GM12878 (cell line): ENCODE data around the gene PDZD2. TPM values are rescaled to one million over a fixed set of nuclear protein-coding genes. Genes with fewer than 3 reads are reported as not detected.

Experiments
- ATAC-seq: fragments of 200-7000 bp; cut with Tn5 transposase; 3 replicates; pipeline ENCODE4 v1.9.1; 2020; ENCODE audit warnings: mild to moderate bottlenecking, moderate library complexity
- BruUV-seq: library from RNA; stranded (reverse); fragments of 400-500 nt; replicated peaks from 2 replicates; lab custom pipeline; 2021; lab: Mats Ljungman, UMichigan
- CTCF ChIA-PET: fragments of 300-600 bp; sonication (Branson Sonifier 250); formaldehyde crosslinking; extraction: SDS; loops from one replicate; lab custom pipeline; 2021; ENCODE audit warnings: inconsistent platforms; lab: Yijun Ruan, JAX
- POLR2A ChIA-PET: fragments of 350-600 bp; formaldehyde crosslinking; extraction: SDS; loops from one replicate; lab custom pipeline; 2021; ENCODE audit warnings: inconsistent platforms; lab: Charles Lee
- RAD21 ChIA-PET: fragments of 300-600 bp; sonication (Branson Sonifier 250); formaldehyde crosslinking; loops from one replicate; lab custom pipeline; 2023; ENCODE audit warnings: antibody characterized with exemption; ENCODE audit not compliant: unreplicated experiment; lab: Charles Lee
- SMC1A ChIA-PET: fragments of 300-600 bp; sonication (Branson Sonifier 250); formaldehyde crosslinking; loops from one replicate; lab custom pipeline; 2023; ENCODE audit not compliant: unreplicated experiment, uncharacterized antibody; lab: Charles Lee
- DNase-seq: peaks from one replicate; pipeline ENCODE4 v3.0.0-alpha.2; 2011; ENCODE audit warnings: low read depth, low spot score
- FAIRE-seq: peaks from 3 replicates; lab custom pipeline; 2011; peaks lifted over from hg19 to GRCh38; lab: Jason Lieb, UNC
- H2AFZ ChIP-seq: 2 replicates; pipeline ENCODE4 v1.6.0; 2011; ENCODE audit warnings: low read depth, low read length, control low read depth; ENCODE audit not compliant: control insufficient read depth
- H3K27ac ChIP-seq: 2 replicates; pipeline ENCODE4 v1.5.1; 2011; ENCODE audit warnings: control low read depth; ENCODE audit not compliant: control insufficient read depth, insufficient read depth
- H3K27me3 ChIP-seq, 2 experiments: replicated peaks in 1 of 2; 2 replicates each; pipeline versions ENCODE4 v1.6.0 to v1.6.1; 2011; ENCODE audit warnings: low read length in 1 of 2; ENCODE audit not compliant: control insufficient read depth in 2 of 2, insufficient read depth in 2 of 2
- H3K36me3 ChIP-seq, 2 experiments: 2 replicates each; pipeline ENCODE4 v1.5.1; 2011; ENCODE audit warnings: low read length in 1 of 2; ENCODE audit not compliant: control insufficient read depth in 2 of 2, insufficient read depth in 2 of 2
- H3K4me1 ChIP-seq: 2 replicates; pipeline ENCODE4 v1.6.1; 2011; ENCODE audit warnings: mild to moderate bottlenecking, low read length, moderate library complexity, mixed read lengths; ENCODE audit not compliant: control insufficient read depth, insufficient read depth
- H3K4me2 ChIP-seq: 2 replicates; pipeline ENCODE4 v1.6.0; 2011; ENCODE audit warnings: control low read depth; ENCODE audit not compliant: control insufficient read depth, insufficient read depth
- H3K4me3 ChIP-seq: fragments of 200-600 bp; sonication (generic); 2 replicates; pipeline ENCODE4 v1.5.1; 2016
- H3K79me2 ChIP-seq: 2 replicates; pipeline ENCODE4 v1.6.0; 2011; ENCODE audit warnings: low read length; ENCODE audit not compliant: control insufficient read depth, insufficient read depth
- H3K9ac ChIP-seq: 2 replicates; pipeline ENCODE4 v1.8.0; 2011; ENCODE audit warnings: low read length, control low read depth, mixed read lengths; ENCODE audit not compliant: control insufficient read depth, insufficient read depth
- H3K9me3 ChIP-seq: replicated peaks from 3 replicates; pipeline ENCODE4 v1.5.1; 2011; ENCODE audit warnings: mild to moderate bottlenecking, low read length; ENCODE audit not compliant: control insufficient read depth, insufficient read depth
- H4K20me1 ChIP-seq: 2 replicates; pipeline ENCODE4 v1.6.0; 2011; ENCODE audit not compliant: control insufficient read depth, insufficient read depth
- ASH2L ChIP-seq: fragments of 300-600, 200-600 bp; sonication (generic); IDR thresholded peaks from 2 replicates; pipeline ENCODE4 v1.6.1; 2017; ENCODE audit warnings: low read depth, mild to moderate bottlenecking, borderline replicate concordance
- BRCA1 ChIP-seq: IDR thresholded peaks from 2 replicates; pipeline ENCODE4 v1.6.1; 2011; ENCODE audit warnings: low read depth, low read length, improper control_type of control experiment
- CHD2 ChIP-seq: IDR thresholded peaks from 2 replicates; pipeline ENCODE4 v1.6.1; 2011; ENCODE audit warnings: low read depth, low read length, improper control_type of control experiment, borderline replicate concordance
- E2F4 ChIP-seq: IDR thresholded peaks from 2 replicates; pipeline ENCODE4 v1.6.1; 2012; ENCODE audit warnings: low read depth, low read length, improper control_type of control experiment
- E2F8 ChIP-seq: fragments of 450-650 bp; IDR thresholded peaks from 2 replicates; pipeline ENCODE4 v1.6.1; 2018; ENCODE audit warnings: mild to moderate bottlenecking, low read depth, moderate library complexity; ENCODE audit not compliant: partially characterized antibody
- HDGF ChIP-seq: fragments of 450-650 bp; IDR thresholded peaks from 2 replicates; pipeline ENCODE4 v1.6.1; 2016; ENCODE audit warnings: antibody characterized with exemption
- KDM1A ChIP-seq: fragments of 200-600 bp; sonication (generic); IDR thresholded peaks from 2 replicates; pipeline ENCODE4 v1.6.1; 2016; ENCODE audit warnings: borderline replicate concordance
- MXI1 ChIP-seq: fragments of 150-350 bp; IDR thresholded peaks from 2 replicates; pipeline ENCODE4 v1.6.1; 2011; ENCODE audit warnings: low read depth, mild to moderate bottlenecking, inconsistent platforms, low read length, improper control_type of control experiment
- MYB ChIP-seq: fragments of 150-350 bp; IDR thresholded peaks from 2 replicates; pipeline ENCODE4 v1.6.1; 2014; ENCODE audit warnings: mild to moderate bottlenecking, low read depth, low read length, borderline replicate concordance
- NFIC ChIP-seq: IDR thresholded peaks from 2 replicates; pipeline ENCODE4 v1.6.1; 2012; ENCODE audit warnings: low read depth, mild to moderate bottlenecking, inconsistent platforms, low read length, moderate library complexity
- RAD51 ChIP-seq: fragments of 450-650 bp; IDR thresholded peaks from 2 replicates; pipeline ENCODE4 v1.6.1; 2016; ENCODE audit warnings: moderate library complexity, mild to moderate bottlenecking, inconsistent platforms
- TCF7 ChIP-seq: IDR thresholded peaks from 2 replicates; pipeline ENCODE4 v1.6.1; 2014; ENCODE audit warnings: antibody characterized with exemption, borderline replicate concordance
- WGBS: methylation state at CpG from one replicate; pipeline ENCODE4 v1.1.6; 2016; ENCODE audit warnings: low lambda C conversion rate; ENCODE audit not compliant: insufficient replicate concordance, insufficient coverage; ENCODE audit errors: missing lambda C conversion rate; 5-methylcytosine and 5-hydroxymethylcytosine counted together
- in situ Hi-C: fragments of 300-500 bp; cut with MboI; formaldehyde crosslinking; loops from 9 replicates; pipeline ENCODE4 v1.14.3; 2018; ENCODE audit warnings: mixed read lengths
- intact Hi-C: fragments of 100-400 bp; cut with micrococcal nuclease; formaldehyde crosslinking; loops from one replicate; pipeline ENCODE4 v1.14.2; 2022; ENCODE audit not compliant: unreplicated experiment
- polyA plus RNA-seq, 11 experiments: library from polyadenylated mRNA; depleted of rRNA in 4 of 11; unstranded in 6 of 11; stranded (reverse) in 5 of 11; fragments of >200 nt; fragmentation: Nextera tagmentation in 4 of 11; fragmentation: Illumina TruSeq in 1 of 11; extraction: Ambion mirVana in 4 of 11; extraction: Trizol in 1 of 11; gene quantifications; 1 replicate in 1 of 11; 2 replicates in 10 of 11; pipeline versions ENCODE4 v1.2.1 to v1.2.3, GENCODE V29; 2011 to 2016; ENCODE audit warnings: inconsistent platforms in 2 of 11, missing spikeins in 2 of 11, low read depth in 1 of 11
- total RNA-seq, 4 experiments: library from RNA; depleted of rRNA in 3 of 4; stranded (reverse); fragments of >200 nt in 3 of 4; fragmentation: Illumina TruSeq in 1 of 4; extraction: Trizol in 1 of 4; gene quantifications; 2 replicates each; pipeline versions ENCODE4 v1.2.1 to v1.2.3, GENCODE V29; 2013 to 2021
- TF ChIP-seq, protein P1 (sequence below): fragments of 450-650 bp; IDR thresholded peaks from 2 replicates; pipeline ENCODE4 v1.6.1; 2017; ENCODE audit warnings: low read depth, mild to moderate bottlenecking, moderate library complexity

Gene PDZD2
- total and polyA plus RNA-seq, 10 of the 15 experiments (the other 5 are each of a cell fraction or from before 2014, with no cell fraction given): 0.01 to 0.58 (median 0.29) TPM; not detected in 3

DNA sequence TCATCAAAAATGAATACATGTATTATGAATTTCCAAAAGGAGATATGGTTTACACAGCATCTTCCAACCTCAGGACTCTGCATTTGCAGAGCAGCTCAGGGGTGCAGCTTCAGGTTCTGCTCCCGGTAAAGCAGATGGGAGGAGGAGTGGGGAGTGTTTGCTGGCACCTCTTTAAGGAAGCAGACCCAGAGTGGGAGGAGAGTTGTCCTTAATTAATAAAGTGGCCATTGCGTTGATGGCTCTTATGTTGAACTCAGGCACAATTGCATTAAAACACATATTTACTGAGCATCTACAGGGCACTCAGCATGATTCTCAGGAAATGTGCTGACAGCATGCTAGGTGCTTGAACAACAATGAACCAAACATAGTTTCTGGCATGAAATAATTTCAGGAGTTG, 121.0 kb downstream of the PDZD2 start (continued):
- TF ChIP-seq E2F4: no peak
- no peak for TF ChIP-seq MXI1
- no peak for TF ChIP-seq NFIC
- TF ChIP-seq MYB: no peak
- TF ChIP-seq, protein P1, sequence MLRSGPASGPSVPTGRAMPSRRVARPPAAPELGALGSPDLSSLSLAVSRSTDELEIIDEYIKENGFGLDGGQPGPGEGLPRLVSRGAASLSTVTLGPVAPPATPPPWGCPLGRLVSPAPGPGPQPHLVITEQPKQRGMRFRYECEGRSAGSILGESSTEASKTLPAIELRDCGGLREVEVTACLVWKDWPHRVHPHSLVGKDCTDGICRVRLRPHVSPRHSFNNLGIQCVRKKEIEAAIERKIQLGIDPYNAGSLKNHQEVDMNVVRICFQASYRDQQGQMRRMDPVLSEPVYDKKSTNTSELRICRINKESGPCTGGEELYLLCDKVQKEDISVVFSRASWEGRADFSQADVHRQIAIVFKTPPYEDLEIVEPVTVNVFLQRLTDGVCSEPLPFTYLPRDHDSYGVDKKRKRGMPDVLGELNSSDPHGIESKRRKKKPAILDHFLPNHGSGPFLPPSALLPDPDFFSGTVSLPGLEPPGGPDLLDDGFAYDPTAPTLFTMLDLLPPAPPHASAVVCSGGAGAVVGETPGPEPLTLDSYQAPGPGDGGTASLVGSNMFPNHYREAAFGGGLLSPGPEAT: no peak

DNA sequence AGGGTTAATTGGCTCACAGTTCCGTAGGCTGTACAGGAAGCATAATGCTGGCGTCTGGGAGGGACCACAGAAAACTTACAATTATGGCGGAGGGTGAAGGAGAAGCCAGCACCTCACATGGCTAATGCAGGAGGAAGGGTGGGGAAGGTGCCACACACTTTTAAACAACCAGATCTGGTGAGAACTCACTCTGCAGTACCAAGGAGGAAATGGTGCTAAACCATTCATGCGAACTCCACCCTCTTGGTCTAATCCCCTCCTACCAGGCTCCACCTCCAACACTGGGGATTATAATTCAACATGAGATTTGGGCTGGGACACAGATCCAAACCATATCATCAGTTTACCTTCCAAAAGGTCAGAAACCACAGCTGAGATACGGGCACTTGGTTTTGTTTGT, 122.9 kb downstream of the PDZD2 start:
- in situ Hi-C loops (no loop called here), intact Hi-C loops (no loop called here)
- ChIA-PET CTCF (no interaction called here), RAD21 (no interaction called here)
- no peaks in the 10 kb centered on the region for H3K79me2 ChIP-seq
- TF ChIP-seq CHD2 (no peak), HDGF (no peak), TCF7 (no peak), RAD51 (no peak), KDM1A (no peak), E2F8 (no peak), BRCA1 (no peak), ASH2L (no peak)
- TF ChIP-seq, all 136 proteins: peak for 0
- no peak for FAIRE-seq
- H4K20me1 ChIP-seq: no peaks in the 10 kb centered on the region
- H3K9me3 ChIP-seq: no peaks in the 10 kb centered on the region
- no peak for ATAC-seq
- POLR2A ChIA-PET: no interaction called here
- H3K4me1 ChIP-seq: no peaks in the 10 kb centered on the region
- H3K9ac ChIP-seq: no peak overlapping the region
- DNase-seq: no peak
- H2AFZ ChIP-seq: no peak overlapping the region
- no TSS peak for BruUV-seq
- no peak overlapping the region for H3K4me3 ChIP-seq
- peaks cover 0 to 4% of the 10 kb centered on the region in 2 experiments; a peak in 1 of 4 replicates for H3K27me3 ChIP-seq
- WGBS: 32% methylated on average over 5 of the region's 5 CpGs
- no peak overlapping the region for H3K27ac ChIP-seq
- no peaks in the 10 kb centered on the region for H3K36me3 ChIP-seq
- no peak overlapping the region for H3K4me2 ChIP-seq
- SMC1A ChIA-PET: no interaction called here
